Measurements from ENCODE around the gene LTBR.
"Not testable (repeated sequence)": the region's sequence is repeated elsewhere in the genome, so short reads cannot be mapped to it uniquely, and the experiment has no call there.

Gene LTBR

DNA sequence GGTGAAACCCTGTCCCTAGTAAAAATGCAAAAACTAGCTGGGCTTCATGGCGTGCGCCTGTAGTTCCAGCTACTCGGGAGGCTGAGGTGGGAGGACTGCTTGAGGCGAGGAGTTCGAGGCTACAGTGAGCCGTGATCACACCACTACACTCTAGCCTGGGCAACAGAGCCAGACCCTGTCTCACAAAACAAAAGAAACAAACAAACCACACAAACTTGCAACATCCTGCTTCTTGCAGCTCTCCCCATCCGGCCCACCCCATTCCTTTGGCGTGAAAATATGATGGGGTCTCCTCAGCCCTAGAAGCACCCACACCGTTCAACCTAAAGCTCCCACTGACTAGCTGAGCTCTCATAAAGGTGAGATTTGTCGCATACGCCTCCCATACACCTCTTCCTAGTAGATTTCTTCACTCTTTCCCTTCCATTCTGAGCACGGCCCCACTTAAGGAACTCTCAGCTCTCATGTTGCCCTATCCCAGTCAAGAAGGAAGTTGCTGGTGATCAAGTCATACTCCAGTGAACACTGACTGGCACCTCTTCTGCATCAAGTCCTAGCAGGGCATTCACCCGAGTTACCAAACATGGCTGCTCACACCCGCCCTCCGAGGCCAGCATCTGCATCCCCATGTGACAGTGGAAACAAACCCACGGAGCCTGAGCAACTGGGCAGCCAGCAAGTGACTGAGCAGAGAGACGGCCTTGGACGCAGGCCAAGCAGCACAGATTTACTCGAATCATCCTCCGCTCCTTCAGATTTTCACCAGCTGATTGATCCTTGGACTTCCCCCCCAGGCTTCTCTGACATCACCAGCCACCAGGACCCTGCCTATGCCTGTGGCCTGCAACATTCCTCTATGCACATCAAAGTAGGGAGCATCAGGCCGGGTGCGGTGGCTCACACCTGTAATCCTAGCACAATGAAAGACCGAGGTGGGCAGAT lies 41.9 kb downstream of the LTBR start:
- no peak for DNase-seq (ENCODE audit: low read depth)

DNA sequence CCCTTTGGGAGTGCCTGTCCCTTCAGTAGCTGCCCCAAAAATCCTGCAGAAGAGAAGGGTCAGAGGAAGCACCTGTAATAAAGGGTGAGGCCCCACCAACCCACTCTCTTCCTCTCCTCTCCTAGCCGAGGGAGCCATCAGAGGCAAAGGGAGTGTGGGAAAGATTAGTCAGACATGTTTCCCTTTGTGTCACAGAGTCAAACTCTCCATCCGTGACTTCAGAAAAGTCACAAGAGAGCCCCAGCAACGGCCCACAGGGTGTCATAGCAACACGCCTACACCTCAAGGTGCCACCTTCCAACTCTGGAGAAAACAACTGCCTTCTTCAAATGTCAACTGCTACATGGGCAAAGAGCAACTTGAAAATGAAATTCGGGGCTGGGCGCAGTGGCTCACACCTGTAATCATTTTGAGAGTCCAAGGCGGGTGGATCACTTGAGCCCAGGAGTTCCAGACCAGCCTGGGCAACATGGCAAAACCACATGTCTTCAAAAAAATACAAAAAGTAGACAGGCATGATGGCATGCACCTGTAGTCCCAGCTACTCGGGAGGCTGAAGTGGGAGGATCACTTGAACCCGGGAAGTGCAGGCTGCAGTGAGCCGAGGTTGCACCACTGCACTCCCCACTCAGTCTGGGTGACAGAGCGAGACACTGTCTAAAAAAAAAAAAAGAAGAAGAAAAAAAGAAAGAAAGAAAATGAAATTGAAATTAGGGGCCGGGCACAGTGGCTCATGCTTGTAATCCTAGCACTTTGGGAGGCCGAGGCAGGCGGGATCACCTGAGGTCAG lies 43.1 kb downstream of the LTBR start:
- DNase-seq (ENCODE audit: low read depth), result peak; percentile 91

DNA sequence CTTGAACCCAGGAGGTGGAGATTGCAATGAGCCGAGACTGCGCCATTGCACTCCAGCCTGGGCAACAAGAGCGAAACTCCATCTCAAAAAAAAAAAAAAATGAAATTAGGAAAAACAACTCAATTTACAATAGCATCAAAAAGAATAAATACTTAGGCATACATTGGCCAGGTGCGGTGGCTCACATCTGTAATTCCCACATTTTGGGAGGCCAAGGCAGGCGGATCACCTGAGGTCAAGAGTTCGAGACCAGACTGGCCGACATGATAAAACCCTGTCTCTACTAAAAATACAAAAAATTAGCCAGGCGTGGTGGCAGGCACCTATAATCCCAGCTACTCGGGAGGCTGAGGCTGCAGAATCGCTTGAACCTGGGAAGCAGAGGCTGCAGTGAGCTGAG lies 43.8 kb downstream of the LTBR start:
- not testable (repeated sequence) for DNase-seq (ENCODE audit: low read depth)

DNA sequence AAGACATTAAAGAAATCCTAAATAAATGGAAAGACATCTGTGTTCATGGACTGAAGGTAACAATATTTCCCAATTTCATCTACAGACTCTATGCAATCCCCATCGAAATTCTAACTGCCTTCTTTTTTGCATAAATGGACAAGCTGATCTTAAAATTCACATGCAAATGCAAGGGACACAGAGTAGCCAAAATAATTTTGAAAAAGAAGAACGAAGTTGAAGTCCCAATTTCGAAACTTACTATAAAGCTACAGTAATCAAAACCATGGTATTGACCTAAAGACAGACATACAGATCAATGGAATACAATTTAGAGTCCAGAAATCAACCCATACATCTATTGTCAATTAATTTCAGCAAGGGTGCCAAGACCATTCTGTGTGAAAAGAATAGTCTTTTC lies 44.4 kb downstream of the LTBR start:
- no peak for DNase-seq (ENCODE audit: low read depth)

DNA sequence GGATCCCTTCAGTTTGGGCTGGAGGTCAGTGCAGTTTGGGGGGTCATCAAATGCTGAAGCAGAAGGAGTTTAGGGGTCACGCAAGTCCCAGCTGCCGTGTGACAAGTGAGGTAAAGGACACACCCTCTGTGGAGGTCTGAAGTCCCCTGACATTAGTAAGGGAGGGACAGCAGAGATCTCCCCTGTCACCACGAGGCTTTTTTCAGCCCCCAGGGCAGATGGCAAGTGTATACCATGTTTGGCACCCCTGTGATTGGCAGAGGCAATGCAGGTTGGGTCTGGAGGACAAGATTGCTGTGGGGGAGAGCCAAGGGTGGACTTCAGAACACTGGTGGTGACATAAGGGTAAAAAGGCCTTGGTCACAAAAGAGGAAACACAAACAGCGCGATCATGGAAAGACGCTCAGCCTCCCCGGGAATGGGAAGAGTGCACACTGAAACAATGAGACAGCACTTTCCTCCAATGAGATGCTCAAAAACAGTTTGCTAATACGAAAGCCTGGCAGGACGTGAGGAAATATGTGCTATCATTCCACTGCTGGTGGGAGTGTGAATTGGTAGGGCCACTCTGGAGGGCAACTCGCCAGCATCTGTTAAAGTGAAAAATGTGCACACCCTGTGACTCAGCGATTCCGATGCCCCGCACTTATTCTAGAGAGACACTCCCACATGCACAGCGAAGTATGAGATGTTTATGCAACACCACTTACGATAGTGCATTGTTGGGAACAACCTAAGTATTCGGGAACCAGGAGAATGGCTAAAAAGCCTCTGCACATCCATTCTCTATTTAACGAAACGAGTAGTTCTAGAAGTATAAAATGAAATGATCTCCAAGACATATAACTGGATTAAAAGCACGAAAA lies 46.4 kb downstream of the LTBR start:
- DNase-seq (ENCODE audit: low read depth), result peak; percentile 60

DNA sequence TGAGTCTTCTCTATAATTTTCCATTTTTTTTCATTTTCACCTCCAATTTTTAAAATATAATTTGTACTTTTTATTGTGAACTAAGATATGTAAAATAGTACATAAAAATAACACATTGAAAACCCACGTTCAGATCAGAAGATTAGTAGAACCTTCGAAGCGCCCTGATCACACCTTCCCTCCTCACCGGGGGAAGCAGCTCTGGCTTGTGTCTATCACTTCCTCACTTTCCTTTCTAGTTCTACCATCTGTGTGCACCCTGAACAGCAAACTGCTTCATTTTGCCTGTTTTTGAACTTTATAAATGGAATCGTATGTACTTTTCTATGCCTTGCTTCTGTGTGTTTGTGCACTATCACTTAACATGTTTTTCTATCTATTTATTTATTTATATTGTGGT lies 49.0 kb downstream of the LTBR start:
- no peak for DNase-seq (ENCODE audit: low read depth)

DNA sequence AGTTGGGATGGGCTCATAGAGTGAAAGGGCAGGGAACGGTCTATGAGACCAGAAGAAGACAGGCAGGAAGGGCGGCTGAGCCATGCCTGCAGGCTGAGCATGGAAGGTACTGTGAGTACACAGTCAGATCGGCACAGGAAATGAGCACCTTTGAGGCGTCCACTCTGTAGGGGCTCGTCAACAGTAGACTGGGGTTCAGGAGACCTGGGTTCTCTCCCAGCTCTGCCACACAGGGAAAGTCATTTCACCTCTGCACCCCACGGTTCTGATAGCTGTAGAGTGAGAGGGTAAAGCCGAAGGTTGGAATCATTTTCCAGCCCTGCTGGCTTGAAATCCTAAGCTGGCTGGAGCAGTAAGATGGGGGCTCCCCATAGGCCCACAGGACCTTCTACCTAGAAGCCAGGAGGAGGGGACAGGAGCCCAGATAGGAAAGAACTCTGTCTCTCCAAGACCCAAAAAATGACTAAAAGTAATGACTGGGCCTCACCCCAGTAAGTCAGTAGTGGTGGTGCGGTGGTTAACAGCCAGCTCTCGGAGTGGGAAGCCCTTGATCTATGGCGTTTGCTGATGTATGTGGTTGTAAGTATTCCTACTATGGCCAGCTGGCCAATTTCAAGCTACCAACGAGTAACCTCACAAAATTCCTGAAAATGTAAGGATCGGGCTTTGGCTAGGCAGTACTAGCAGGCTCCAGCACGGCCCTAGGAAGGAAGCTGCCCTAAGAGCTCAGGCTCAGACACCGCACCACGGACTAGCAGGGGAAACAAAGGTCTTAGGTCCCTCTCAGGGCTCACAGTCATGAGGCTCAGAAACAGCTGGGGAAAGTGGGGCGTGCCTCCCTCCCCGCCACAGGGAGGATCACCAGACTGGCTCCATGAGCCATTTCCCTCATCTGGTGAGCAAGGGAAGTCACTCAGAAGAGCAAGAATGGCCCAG lies 50.5 kb downstream of the LTBR start:
- no peak for DNase-seq (ENCODE audit: low read depth)

GRCh38 chr12:6435961-6436715 lies 52.2 kb downstream of the LTBR start:
- no peak for DNase-seq (ENCODE audit: low read depth)

GRCh38 chr12:6437586-6437985 lies 53.6 kb downstream of the LTBR start:
- no peak for DNase-seq (ENCODE audit: low read depth)

DNA sequence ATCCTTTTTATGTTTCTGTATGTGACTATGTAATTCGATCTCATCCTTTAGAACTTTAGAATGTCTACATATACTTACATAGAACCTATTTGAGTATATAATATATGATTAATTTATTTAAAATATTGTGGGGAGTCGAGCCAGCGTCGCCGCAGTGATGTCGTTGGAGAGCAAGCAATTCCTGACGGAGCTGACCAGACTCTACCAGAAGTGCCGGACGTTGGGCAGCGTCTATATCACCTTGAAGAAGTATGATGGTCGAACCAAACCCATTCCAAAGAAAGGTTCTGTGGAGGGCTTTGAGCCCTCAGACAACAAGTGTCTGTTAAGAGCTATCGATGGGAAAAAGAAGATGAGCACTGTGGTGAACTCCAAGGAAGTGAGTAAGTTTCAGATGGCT lies 54.4 kb downstream of the LTBR start:
- DNase-seq (ENCODE audit: low read depth), result no peak

GRCh38 chr12:6440391-6440790 lies 56.4 kb downstream of the LTBR start:
- no peak for DNase-seq (ENCODE audit: low read depth)

Measured in activated T-cell treated with anti-CD3 and anti-CD28 coated beads for 24 hours (primary cell).